Activated T-cell treated with anti-CD3 and anti-CD28 coated beads, Interleukin-2, amount 50 U/mL, for 24 hours (primary cell): ENCODE data around the gene RNF13.

Source experiments
- DNase-seq: peaks from one replicate; pipeline ENCODE4 v3.0.0-alpha.2; 2020
- H3K27ac Mint-ChIP-seq: 2 replicates; pipeline ENCODE4 v1.8.0; 2020; ENCODE audit warnings: mild to moderate bottlenecking, mixed read lengths
- H3K27me3 Mint-ChIP-seq: 2 replicates; pipeline ENCODE4 v1.8.0; 2020; ENCODE audit warnings: mixed read lengths
- H3K36me3 Mint-ChIP-seq: 2 replicates; pipeline ENCODE4 v1.8.0; 2020; ENCODE audit warnings: low read depth, mixed read lengths
- H3K4me1 Mint-ChIP-seq: 2 replicates; pipeline ENCODE4 v1.8.0; 2020; ENCODE audit warnings: low read depth, mixed read lengths
- H3K4me3 Mint-ChIP-seq: 2 replicates; pipeline ENCODE4 v1.8.0; 2020; ENCODE audit warnings: mild to moderate bottlenecking, moderate library complexity, mixed read lengths
- H3K9me3 Mint-ChIP-seq: 2 replicates; pipeline ENCODE4 v1.8.0; 2020; ENCODE audit warnings: mixed read lengths

RNF13 gene, protein sequence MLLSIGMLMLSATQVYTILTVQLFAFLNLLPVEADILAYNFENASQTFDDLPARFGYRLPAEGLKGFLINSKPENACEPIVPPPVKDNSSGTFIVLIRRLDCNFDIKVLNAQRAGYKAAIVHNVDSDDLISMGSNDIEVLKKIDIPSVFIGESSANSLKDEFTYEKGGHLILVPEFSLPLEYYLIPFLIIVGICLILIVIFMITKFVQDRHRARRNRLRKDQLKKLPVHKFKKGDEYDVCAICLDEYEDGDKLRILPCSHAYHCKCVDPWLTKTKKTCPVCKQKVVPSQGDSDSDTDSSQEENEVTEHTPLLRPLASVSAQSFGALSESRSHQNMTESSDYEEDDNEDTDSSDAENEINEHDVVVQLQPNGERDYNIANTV

DNA sequence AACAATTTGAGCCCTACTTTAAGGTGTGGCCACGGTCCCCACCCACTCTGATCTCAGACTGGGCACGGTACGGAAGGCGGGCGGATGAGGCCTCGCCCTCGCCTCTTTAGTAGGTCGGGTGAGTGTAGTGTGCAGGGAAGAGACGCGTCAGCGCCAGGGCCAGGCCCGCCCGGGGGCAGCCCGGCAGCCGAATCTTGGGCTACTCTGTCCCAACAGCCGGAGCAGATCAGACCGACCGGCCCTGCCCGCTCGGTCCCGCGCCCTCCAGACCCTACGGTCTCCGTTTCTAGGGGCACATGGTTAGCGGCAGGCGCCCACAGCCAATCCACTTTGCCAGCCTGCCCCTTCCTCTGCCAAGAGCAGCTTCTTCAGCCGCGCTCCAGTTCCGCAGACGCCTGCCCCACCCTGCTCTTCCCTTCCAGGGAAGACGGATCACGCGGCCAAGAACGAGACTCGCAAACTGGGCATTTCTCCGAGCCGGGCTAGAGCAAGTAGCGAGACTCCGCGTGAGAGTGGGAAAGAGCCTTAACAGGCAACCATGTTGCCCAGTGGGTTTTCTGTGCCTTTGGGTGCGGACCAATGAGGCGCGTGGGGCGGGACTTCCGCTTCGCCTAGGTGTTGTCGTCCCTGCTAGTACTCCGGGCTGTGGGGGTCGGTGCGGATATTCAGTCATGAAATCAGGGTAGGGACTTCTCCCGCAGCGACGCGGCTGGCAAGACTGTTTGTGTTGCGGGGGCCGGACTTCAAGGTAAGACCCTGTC is at the start of gene RNF13:
Gene RNF13, plus strand, starts transcription at position 610 of the 761 bp plus-strand sequence. CDS start 32,812 bp downstream, outside the sequence.
- peak; percentile 95 for DNase-seq
- Mint-ChIP-seq H3K36me3 (peaks cover 30% of the 10 kb centered on the region), H3K27me3 (no peaks in the 10 kb centered on the region), H3K9me3 (no peaks in the 10 kb centered on the region), H3K4me1 (peaks cover 49% of the 10 kb centered on the region), H3K4me3 (peak within 1 kb of the TSS; percentile 96), H3K27ac (peak within 1 kb of the TSS; percentile 100)

DNA sequence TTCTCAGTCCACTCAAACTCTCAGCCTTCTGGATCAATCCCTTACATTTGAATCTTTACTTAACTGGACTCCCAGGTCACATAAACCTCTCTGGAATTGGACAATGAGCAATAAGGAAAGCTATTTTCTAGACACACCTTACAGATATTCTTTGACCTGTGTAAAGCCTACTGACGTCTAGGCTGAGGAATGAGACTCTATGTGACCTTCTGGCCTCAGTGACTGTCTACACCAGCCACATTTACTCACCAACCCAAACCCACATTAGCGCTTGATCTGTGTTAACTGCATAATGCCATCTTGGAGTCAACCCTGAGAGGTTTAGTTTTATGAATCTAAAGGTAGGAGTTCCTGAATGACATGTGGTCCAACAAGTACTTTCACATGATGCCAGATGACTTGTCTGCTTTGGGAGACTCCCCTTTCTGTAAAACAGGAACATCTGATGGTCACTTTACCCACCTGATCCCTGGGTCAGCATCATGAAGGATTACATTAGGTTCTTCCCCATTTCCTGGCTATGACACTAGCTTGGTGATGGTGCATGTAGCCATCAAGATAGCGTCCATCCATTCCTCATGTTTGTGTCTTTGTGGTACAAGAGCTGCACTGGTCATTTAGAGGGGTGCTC is 49.3 kb upstream of the RNF13 start:
- Mint-ChIP-seq H3K4me1 (no peaks in the 10 kb centered on the region), H3K4me3 (no peak overlapping the region), H3K36me3 (no peaks in the 10 kb centered on the region), H3K9me3 (no peaks in the 10 kb centered on the region), H3K27me3 (peaks cover 41% of the 10 kb centered on the region), H3K27ac (no peak overlapping the region)
- DNase-seq: no peak

DNA sequence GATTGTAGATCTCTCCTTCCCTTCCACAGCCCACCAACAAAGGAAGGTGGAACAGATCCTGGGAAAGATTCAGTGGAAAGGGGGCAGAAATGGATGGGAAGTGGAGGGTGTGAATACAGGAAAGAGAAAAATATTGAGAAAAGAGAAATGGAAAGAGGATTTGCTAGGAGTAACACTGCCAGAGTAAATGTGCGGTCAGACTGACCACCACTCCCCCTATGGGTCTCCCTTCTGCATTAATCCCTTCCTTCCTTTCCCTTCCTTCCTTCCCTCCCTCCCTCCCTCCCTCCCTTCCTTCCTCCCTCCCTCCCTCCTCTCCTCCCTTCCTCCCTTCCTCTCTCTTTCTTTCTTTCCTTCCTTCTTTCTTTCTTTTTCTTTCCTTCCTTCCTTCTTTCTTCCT is 48.7 kb upstream of the RNF13 start:
- Mint-ChIP-seq H3K27ac (no peak overlapping the region), H3K4me3 (no peak overlapping the region), H3K36me3 (no peaks in the 10 kb centered on the region), H3K4me1 (no peaks in the 10 kb centered on the region), H3K27me3 (peaks cover 38% of the 10 kb centered on the region), H3K9me3 (no peaks in the 10 kb centered on the region)
- DNase-seq: no peak

DNA sequence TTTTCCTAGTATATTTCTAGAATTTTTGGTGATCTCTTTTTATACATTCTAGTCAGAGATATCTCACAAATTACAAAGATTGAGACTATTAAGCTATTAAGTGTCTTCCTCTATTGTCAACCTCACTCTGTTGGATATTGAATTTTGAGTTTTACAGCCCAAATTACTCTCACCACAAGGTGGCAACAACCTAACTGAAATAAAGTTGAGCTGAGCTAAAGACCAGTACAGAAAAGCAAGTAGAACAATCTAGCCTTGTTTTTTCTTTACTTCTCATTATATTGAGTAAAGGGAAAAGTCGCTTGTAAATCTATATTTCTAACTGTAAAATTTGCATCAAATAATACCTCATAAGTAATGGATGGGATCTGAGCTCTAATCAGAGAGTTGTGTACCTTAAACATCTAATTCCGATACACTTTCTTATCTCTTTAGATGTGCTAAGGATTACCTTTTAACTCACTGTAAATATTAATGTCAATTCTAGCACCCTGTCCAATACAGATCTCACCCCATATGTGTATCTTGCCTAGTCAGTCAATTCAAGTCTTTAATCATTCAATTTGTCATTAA is 47.2 kb upstream of the RNF13 start:
- Mint-ChIP-seq H3K4me1 (no peaks in the 10 kb centered on the region), H3K4me3 (no peak overlapping the region), H3K27me3 (peaks cover 32% of the 10 kb centered on the region), H3K9me3 (no peaks in the 10 kb centered on the region), H3K27ac (no peak overlapping the region), H3K36me3 (no peaks in the 10 kb centered on the region)
- no peak for DNase-seq

DNA sequence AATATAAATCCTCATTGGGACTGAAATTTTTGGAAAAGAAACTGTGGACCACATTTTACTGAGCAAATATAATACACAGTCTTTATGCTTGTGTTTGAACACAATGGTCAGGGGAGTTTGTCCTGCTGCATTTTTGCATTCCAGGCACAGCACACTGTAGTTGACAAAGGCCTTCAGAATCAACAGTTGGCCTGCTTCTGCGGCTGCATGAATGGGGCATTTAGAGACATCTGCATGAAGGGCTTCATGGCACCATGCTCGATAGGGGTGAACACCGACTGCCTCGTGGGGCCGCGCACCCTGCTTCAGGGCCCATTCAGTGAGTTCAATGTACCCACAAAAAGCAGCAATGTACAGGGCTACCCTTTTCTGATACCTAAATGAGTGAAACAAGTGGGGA is 45.3 kb upstream of the RNF13 start:
- no peaks in the 10 kb centered on the region for H3K4me1 Mint-ChIP-seq
- no peaks in the 10 kb centered on the region for H3K9me3 Mint-ChIP-seq
- H3K27ac Mint-ChIP-seq: no peak overlapping the region
- H3K27me3 Mint-ChIP-seq: peaks cover 38% of the 10 kb centered on the region
- no peaks in the 10 kb centered on the region for H3K36me3 Mint-ChIP-seq
- no peak overlapping the region for H3K4me3 Mint-ChIP-seq
- no peak for DNase-seq

DNA sequence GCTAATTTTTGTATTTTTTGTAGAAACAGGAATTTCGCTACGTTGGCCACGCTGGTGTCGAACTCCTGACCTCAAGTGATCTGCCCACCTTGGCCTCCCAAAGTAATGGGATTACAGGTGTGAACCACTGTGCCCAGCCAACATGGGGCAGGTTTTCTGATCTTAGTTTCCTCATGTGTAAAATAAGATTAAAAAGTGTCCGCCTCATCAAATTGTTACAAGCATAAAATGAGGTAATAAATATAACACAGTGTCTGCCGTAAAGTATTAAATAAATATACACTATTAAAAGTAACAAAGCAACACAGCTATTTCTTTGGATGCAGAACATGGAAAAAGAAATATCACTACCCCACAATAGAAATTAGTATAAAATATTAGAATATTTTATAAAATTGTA is 44.3 kb upstream of the RNF13 start:
- peaks cover 38% of the 10 kb centered on the region for H3K27me3 Mint-ChIP-seq
- no peaks in the 10 kb centered on the region for H3K4me1 Mint-ChIP-seq
- H3K9me3 Mint-ChIP-seq: no peaks in the 10 kb centered on the region
- no peak overlapping the region for H3K27ac Mint-ChIP-seq
- H3K36me3 Mint-ChIP-seq: no peaks in the 10 kb centered on the region
- H3K4me3 Mint-ChIP-seq: no peak overlapping the region
- DNase-seq: no peak

DNA sequence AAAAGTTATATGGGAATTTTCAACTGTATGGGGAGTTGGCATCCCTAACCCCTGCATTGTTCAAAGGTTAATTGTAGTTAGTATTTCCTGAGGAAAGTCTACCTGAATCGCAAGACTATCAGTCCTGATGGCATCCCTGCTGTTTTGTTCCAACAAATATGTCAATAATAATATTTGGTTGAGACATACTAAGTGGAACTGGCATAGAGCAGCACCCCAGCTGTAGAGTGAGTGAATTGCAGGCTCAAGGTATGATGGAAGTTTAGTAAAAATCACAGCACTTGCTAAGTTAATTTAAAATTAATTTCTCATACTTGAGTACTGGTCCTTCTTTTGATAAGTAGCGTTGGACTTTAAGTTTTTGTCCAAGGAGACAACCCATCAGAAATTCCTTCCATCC is 42.8 kb upstream of the RNF13 start:
- Mint-ChIP-seq H3K4me1 (no peaks in the 10 kb centered on the region), H3K27me3 (peaks cover 30% of the 10 kb centered on the region), H3K27ac (no peak overlapping the region), H3K36me3 (no peaks in the 10 kb centered on the region), H3K4me3 (no peak overlapping the region), H3K9me3 (no peaks in the 10 kb centered on the region)
- no peak for DNase-seq

DNA sequence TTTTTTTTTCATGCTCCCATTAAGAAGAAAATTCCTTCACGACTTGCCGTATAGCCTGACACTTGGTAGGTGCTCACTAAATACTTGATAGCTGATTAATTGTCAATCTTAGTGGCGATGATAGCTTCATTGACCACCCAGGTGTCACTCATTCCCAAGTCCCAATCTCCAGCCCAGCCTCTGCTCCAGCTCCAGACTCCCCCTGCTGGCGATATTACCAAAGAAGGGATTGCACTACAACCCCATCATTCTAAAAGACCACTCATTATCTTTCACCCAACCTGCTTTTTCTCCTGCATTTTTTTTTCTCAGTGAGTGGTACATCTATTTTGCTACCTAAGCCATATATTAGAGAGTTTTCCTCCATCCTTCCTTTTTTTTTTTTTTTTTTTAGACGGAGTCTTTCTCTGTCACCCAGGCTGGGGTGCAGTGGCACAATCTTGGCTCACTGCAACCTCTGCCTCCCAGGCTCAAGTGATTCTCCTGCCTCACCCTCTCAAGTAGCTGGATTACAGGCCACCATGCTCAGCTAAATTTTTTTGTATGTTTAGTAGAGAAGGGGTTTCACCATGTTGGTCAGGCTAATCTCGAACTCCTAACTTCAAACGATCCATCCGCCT is 41.3 kb upstream of the RNF13 start:
- Mint-ChIP-seq H3K4me3 (no peak overlapping the region), H3K4me1 (no peaks in the 10 kb centered on the region), H3K9me3 (no peaks in the 10 kb centered on the region), H3K27ac (no peak overlapping the region), H3K27me3 (peaks cover 17% of the 10 kb centered on the region), H3K36me3 (no peaks in the 10 kb centered on the region)
- peak; percentile 33 for DNase-seq

DNA sequence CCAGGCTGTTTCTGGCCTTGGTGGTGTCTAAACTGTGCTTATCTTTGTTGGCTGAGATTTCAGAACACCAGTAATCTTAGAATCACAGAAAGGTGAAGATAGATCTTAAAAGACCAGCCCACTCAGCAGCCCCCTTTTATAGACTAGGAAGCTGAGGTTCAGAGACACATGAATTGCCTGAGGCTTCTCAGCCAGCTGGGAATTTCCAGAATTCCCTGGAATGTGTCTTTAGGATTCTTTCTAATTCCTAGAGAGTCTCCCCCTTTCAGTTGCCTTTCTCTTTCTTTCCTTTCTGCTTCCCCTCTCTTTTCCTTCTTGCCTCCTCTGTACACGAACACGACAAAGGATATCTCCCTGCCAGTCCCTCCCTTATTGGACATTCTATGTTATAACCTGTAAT is 40.2 kb upstream of the RNF13 start:
- H3K4me3 Mint-ChIP-seq: no peak overlapping the region

DNA sequence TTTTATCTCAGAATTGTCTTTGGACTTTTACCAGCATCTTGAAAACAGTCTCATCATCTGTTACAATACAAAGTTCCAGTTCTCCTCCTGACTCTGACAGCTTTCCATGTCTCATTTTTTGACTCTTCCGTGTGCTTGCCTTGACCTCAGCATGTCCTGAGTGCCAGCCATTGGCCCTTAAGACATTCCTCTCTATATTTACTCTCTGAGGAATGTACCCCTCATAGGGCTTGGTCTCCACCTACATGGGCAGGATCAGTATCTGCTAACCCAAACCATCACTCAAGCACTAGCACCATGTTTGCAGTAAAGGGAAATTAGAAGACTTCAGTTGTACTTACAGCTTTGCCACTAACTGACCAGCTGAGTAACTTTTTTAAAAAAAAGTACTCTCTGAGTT is 36.8 kb upstream of the RNF13 start:
- H3K4me3 Mint-ChIP-seq: no peak overlapping the region
- H3K9me3 Mint-ChIP-seq: no peaks in the 10 kb centered on the region
- peaks cover 5% of the 10 kb centered on the region for H3K27me3 Mint-ChIP-seq
- no peaks in the 10 kb centered on the region for H3K4me1 Mint-ChIP-seq
- H3K36me3 Mint-ChIP-seq: no peaks in the 10 kb centered on the region
- DNase-seq: no peak
- H3K27ac Mint-ChIP-seq: no peak overlapping the region

More for the DNA sequence above, 40.2 kb upstream of the RNF13 start:
- Mint-ChIP-seq H3K36me3 (no peaks in the 10 kb centered on the region), H3K27me3 (peaks cover 10% of the 10 kb centered on the region), H3K27ac (no peak overlapping the region), H3K4me1 (no peaks in the 10 kb centered on the region), H3K9me3 (no peaks in the 10 kb centered on the region)
- no peak for DNase-seq

DNA sequence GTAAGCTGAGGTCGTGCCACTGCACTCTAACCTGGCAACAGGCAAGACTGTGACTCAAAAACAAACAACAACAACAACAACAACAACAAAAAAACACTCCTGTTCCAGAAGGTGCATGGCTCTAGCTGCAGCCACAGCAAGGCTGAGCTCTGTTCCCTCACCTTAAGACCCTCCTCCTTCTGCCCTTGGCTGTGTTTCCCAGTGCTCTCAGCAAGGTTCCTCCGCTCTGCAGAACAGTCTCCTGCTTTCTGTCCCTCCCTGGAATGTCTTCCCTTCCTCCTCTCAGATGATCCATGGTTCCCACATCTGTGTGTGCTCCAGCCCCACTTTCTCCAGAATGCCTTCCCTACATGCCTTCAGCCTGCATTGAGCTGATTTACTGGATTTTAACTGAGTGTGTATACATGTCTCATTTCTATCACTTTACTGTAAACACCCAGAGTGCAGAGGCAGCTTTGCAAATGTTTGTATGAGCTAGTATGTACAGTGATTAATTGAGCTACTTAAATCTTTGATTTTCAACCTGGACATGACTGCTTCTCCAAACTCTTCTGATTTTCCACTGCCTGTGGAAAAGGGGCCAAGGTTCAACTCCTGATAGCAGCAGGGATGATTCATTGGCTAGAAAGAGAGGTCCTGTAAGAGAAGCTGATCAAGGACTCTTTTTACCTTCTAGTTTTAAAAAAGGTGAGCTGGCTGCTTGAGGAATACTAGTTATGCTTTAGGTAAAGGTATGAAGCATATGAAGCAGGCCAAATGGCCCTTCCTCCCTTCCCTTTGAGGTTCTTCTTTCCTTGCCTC is 35.4 kb upstream of the RNF13 start:
- DNase-seq: no peak
- no peaks in the 10 kb centered on the region for H3K27me3 Mint-ChIP-seq
- no peak overlapping the region for H3K4me3 Mint-ChIP-seq
- no peaks in the 10 kb centered on the region for H3K9me3 Mint-ChIP-seq
- H3K4me1 Mint-ChIP-seq: no peaks in the 10 kb centered on the region
- no peak overlapping the region for H3K27ac Mint-ChIP-seq
- no peaks in the 10 kb centered on the region for H3K36me3 Mint-ChIP-seq

DNA sequence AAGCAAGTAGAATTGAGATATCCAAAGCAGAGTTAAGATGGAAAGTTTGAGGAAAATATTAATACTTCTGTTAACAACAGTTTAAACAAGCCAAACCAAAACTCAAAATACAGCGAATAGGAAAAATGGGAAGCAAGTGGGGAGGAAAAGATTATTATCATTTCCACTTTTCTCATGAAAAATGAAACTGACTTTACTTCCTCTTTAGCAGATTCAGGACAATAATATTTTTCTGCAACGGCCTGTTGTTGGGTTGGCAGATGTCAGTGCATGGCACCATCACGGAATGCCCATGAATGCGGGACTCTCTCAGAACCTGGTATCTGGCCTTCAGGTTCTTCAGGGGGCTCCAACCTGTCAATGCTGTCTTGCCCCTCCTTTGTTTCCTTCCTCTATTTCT is 31.8 kb upstream of the RNF13 start:
- no peaks in the 10 kb centered on the region for H3K36me3 Mint-ChIP-seq
- no peak overlapping the region for H3K4me3 Mint-ChIP-seq
- no peak overlapping the region for H3K27ac Mint-ChIP-seq
- peaks cover 4% of the 10 kb centered on the region for H3K27me3 Mint-ChIP-seq
- H3K9me3 Mint-ChIP-seq: no peaks in the 10 kb centered on the region
- no peaks in the 10 kb centered on the region for H3K4me1 Mint-ChIP-seq
- DNase-seq: no peak

DNA sequence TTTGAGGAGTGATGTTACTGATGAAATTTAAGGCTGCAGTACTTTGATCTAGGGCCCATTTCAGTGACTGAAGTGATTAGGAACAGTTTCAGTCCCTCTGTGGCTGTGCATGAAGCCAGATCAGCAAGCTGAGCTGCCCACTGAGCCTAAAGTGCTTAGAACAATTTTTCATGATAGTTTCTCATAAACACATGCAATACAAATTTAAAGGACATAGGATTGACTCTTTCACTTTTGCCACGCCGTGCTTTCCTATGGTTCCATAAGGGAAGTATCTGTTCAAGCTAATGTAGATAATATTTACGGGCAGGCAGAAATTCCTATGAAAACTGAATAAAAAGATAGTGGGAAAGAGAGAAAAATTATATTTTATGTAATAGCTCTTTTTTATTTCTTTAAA is 31.3 kb upstream of the RNF13 start:
- no peak for DNase-seq
- H3K4me3 Mint-ChIP-seq: no peak overlapping the region

DNA sequence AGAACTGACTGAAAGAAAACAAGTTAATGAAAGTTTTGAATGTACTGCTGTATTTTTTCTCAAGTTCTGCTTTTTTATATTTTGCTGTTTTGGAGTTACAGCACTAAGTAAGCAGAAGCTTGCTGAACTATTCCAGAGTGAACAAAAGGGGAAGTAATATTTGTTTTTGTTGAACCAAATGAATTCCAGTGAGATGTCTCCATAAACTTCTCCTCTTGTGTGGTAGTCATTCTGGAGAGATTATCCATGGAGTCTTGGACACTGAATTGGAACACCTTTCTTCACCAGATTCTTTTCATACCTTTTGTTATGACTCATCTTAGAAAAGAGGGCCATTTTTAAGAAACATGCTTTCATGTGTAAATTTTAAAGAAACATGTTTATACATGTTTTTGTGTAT is 29.4 kb upstream of the RNF13 start:
- H3K36me3 Mint-ChIP-seq: no peaks in the 10 kb centered on the region
- H3K9me3 Mint-ChIP-seq: no peaks in the 10 kb centered on the region
- no peak overlapping the region for H3K27ac Mint-ChIP-seq
- DNase-seq: no peak
- H3K4me1 Mint-ChIP-seq: no peaks in the 10 kb centered on the region
- no peak overlapping the region for H3K4me3 Mint-ChIP-seq
- peaks cover 23% of the 10 kb centered on the region for H3K27me3 Mint-ChIP-seq

More for the DNA sequence above, 31.3 kb upstream of the RNF13 start:
- H3K36me3 Mint-ChIP-seq: no peaks in the 10 kb centered on the region
- H3K27ac Mint-ChIP-seq: no peak overlapping the region
- H3K4me1 Mint-ChIP-seq: no peaks in the 10 kb centered on the region
- H3K9me3 Mint-ChIP-seq: no peaks in the 10 kb centered on the region
- peaks cover 9% of the 10 kb centered on the region for H3K27me3 Mint-ChIP-seq
